Measurements from ENCODE around the gene MAVS. TPM values are rescaled to one million over a fixed set of nuclear protein-coding genes. Genes with fewer than 3 reads are reported as not detected.

The MAVS gene
- total and polyA plus RNA-seq, 9 of the 15 experiments (the other 6 are each of a cell fraction or from before 2014, with no cell fraction given): 1.6 to 22.0 (median 11.3) TPM

DNA sequence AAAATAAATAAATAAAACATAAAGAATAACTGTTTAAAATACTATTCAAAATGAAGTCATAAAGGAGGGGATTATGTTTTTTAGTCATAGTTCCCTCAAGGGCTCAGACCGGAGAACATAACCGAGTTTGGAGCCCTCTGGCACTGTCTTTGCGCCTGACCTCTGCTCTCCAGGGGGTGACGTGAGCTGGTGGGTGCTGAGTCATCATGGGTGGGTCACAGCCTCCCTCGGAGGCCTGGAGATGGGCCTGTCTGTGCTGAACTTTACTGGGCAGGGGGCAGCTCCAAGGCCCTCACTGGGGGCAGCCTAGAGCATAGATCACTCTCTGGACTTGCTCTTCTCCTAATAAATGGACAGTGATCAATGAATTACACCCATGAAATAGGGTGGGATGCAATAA is 3.1 kb upstream of the MAVS start (continued):
- TF ChIP-seq, protein P1, sequence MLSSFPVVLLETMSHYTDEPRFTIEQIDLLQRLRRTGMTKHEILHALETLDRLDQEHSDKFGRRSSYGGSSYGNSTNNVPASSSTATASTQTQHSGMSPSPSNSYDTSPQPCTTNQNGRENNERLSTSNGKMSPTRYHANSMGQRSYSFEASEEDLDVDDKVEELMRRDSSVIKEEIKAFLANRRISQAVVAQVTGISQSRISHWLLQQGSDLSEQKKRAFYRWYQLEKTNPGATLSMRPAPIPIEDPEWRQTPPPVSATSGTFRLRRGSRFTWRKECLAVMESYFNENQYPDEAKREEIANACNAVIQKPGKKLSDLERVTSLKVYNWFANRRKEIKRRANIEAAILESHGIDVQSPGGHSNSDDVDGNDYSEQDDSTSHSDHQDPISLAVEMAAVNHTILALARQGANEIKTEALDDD (IDR thresholded peaks at IDR 0.05): no peak
- TF ChIP-seq MYC (IDR thresholded peaks at IDR 0.05; ENCODE audit: low read depth, low read length) (peak; percentile 12; the same call in 1 of the 2 replicates), MYC (CRISPR knock-in tag; IDR thresholded peaks at IDR 0.05; ENCODE audit: borderline replicate concordance, low read depth) (no peak), ZNF699 (CRISPR knock-in tag; IDR thresholded peaks at IDR 0.05; ENCODE audit: insufficient replicate concordance) (no peak), GATAD2B (IDR thresholded peaks at IDR 0.05; ENCODE audit: borderline replicate concordance) (peak; percentile 60; the same call in 1 of the 2 replicates), L3MBTL2 (IDR thresholded peaks at IDR 0.05) (no peak), GATAD2A (IDR thresholded peaks at IDR 0.05) (0 out of 2 replicates have a peak, but pooled peaks have one; percentile 27), KHSRP (IDR thresholded peaks at IDR 0.05) (no peak), ZNF347 (CRISPR knock-in tag; IDR thresholded peaks at IDR 0.05; ENCODE audit: low read depth) (no peak), TEAD1 (CRISPR knock-in tag; IDR thresholded peaks at IDR 0.05) (0 out of 4 replicates have a peak, but pooled peaks of 1 of the 2 experiments have one; percentile 20), YY1 (IDR thresholded peaks at IDR 0.05; ENCODE audit: borderline replicate concordance in 1 of 3, control insufficient read depth in 1 of 3, extremely low read depth in 1 of 3, insufficient read depth in 3 of 3, insufficient read length in 1 of 3, insufficient replicate concordance in 2 of 3, low read depth in 1 of 3, low read length in 2 of 3) (peak in 1 of 3 experiments; percentile 47), RBM22 (IDR thresholded peaks at IDR 0.05; ENCODE audit: low read depth, low read length, poor library complexity, severe bottlenecking) (no peak), ZBTB8A (IDR thresholded peaks at IDR 0.05; ENCODE audit: partially characterized antibody) (no peak)
- TF ChIP-seq, protein P2, sequence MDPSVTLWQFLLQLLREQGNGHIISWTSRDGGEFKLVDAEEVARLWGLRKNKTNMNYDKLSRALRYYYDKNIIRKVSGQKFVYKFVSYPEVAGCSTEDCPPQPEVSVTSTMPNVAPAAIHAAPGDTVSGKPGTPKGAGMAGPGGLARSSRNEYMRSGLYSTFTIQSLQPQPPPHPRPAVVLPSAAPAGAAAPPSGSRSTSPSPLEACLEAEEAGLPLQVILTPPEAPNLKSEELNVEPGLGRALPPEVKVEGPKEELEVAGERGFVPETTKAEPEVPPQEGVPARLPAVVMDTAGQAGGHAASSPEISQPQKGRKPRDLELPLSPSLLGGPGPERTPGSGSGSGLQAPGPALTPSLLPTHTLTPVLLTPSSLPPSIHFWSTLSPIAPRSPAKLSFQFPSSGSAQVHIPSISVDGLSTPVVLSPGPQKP (CRISPR knock-in tag; IDR thresholded peaks at IDR 0.05): no peak
- TF ChIP-seq, protein P3, sequence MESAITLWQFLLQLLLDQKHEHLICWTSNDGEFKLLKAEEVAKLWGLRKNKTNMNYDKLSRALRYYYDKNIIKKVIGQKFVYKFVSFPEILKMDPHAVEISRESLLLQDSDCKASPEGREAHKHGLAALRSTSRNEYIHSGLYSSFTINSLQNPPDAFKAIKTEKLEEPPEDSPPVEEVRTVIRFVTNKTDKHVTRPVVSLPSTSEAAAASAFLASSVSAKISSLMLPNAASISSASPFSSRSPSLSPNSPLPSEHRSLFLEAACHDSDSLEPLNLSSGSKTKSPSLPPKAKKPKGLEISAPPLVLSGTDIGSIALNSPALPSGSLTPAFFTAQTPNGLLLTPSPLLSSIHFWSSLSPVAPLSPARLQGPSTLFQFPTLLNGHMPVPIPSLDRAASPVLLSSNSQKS (CRISPR knock-in tag; IDR thresholded peaks at IDR 0.05): no peak
- TF ChIP-seq, protein P4, sequence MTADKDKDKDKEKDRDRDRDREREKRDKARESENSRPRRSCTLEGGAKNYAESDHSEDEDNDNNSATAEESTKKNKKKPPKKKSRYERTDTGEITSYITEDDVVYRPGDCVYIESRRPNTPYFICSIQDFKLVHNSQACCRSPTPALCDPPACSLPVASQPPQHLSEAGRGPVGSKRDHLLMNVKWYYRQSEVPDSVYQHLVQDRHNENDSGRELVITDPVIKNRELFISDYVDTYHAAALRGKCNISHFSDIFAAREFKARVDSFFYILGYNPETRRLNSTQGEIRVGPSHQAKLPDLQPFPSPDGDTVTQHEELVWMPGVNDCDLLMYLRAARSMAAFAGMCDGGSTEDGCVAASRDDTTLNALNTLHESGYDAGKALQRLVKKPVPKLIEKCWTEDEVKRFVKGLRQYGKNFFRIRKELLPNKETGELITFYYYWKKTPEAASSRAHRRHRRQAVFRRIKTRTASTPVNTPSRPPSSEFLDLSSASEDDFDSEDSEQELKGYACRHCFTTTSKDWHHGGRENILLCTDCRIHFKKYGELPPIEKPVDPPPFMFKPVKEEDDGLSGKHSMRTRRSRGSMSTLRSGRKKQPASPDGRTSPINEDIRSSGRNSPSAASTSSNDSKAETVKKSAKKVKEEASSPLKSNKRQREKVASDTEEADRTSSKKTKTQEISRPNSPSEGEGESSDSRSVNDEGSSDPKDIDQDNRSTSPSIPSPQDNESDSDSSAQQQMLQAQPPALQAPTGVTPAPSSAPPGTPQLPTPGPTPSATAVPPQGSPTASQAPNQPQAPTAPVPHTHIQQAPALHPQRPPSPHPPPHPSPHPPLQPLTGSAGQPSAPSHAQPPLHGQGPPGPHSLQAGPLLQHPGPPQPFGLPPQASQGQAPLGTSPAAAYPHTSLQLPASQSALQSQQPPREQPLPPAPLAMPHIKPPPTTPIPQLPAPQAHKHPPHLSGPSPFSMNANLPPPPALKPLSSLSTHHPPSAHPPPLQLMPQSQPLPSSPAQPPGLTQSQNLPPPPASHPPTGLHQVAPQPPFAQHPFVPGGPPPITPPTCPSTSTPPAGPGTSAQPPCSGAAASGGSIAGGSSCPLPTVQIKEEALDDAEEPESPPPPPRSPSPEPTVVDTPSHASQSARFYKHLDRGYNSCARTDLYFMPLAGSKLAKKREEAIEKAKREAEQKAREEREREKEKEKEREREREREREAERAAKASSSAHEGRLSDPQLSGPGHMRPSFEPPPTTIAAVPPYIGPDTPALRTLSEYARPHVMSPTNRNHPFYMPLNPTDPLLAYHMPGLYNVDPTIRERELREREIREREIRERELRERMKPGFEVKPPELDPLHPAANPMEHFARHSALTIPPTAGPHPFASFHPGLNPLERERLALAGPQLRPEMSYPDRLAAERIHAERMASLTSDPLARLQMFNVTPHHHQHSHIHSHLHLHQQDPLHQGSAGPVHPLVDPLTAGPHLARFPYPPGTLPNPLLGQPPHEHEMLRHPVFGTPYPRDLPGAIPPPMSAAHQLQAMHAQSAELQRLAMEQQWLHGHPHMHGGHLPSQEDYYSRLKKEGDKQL (CRISPR knock-in tag; IDR thresholded peaks at IDR 0.05; ENCODE audit: borderline replicate concordance): no peak
- TF ChIP-seq, protein P5, sequence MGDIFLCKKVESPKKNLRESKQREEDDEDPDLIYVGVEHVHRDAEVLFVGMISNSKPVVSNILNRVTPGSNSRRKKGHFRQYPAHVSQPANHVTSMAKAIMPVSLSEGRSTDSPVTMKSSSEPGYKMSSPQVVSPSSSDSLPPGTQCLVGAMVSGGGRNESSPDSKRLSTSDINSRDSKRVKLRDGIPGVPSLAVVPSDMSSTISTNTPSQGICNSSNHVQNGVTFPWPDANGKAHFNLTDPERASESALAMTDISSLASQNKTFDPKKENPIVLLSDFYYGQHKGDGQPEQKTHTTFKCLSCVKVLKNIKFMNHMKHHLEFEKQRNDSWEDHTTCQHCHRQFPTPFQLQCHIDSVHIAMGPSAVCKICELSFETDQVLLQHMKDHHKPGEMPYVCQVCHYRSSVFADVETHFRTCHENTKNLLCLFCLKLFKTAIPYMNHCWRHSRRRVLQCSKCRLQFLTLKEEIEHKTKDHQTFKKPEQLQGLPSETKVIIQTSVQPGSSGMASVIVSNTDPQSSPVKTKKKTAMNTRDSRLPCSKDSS (IDR thresholded peaks at IDR 0.05; ENCODE audit: low read depth, partially characterized antibody): no peak
